Astrocyte (in vitro differentiated cells and primary cell): ENCODE measurements around the gene UBE2E2.

Experiments used
- CTCF ChIP-seq: IDR thresholded peaks from 2 replicates; pipeline ENCODE4 v1.5.1; 2011; ENCODE audit warnings: low read depth, mild to moderate bottlenecking, inconsistent platforms, low read length, moderate library complexity; ENCODE audit not compliant: insufficient read depth
- EZH2 ChIP-seq: IDR thresholded peaks from 2 replicates; pipeline ENCODE4 v1.6.1; 2012; ENCODE audit warnings: mild to moderate bottlenecking, low read length, inconsistent platforms; ENCODE audit not compliant: insufficient read depth

GRCh38 chr3:23277688-23278087 lies 74.6 kb downstream of the UBE2E2 start:
- no peak for TF ChIP-seq CTCF
- no peak for TF ChIP-seq EZH2
